Glutamatergic neuron (in vitro differentiated cells): ENCODE measurements around the gene LUC7L. TPM values are rescaled to one million over a fixed set of nuclear protein-coding genes. Genes with fewer than 3 reads are reported as not detected.
A peak's percentile ranks its signal among the peaks of the same experiment; 100 is the strongest.
"Not testable (repeated sequence)": the region's sequence is repeated elsewhere in the genome, so short reads cannot be mapped to it uniquely, and the experiment has no call there.

Experiments
- DNase-seq: peaks from one replicate; pipeline ENCODE4 v3.0.0; 2022
- H3K27ac Mint-ChIP-seq: one replicate; pipeline ENCODE4 v1.8.0; 2020; ENCODE audit warnings: mild to moderate bottlenecking, mixed read lengths, inconsistent platforms; ENCODE audit not compliant: unreplicated experiment
- H3K27me3 Mint-ChIP-seq: one replicate; pipeline ENCODE4 v1.8.0; 2020; ENCODE audit warnings: mild to moderate bottlenecking, moderate library complexity, mixed read lengths, inconsistent platforms; ENCODE audit not compliant: unreplicated experiment
- H3K36me3 Mint-ChIP-seq: one replicate; pipeline ENCODE4 v1.8.0; 2020; ENCODE audit warnings: mild to moderate bottlenecking, mixed read lengths, inconsistent platforms; ENCODE audit not compliant: unreplicated experiment
- H3K4me1 Mint-ChIP-seq: one replicate; pipeline ENCODE4 v1.8.0; 2020; ENCODE audit warnings: mild to moderate bottlenecking, low read depth, mixed read lengths, inconsistent platforms; ENCODE audit not compliant: unreplicated experiment
- H3K4me3 Mint-ChIP-seq: one replicate; pipeline ENCODE4 v1.8.0; 2020; ENCODE audit warnings: mild to moderate bottlenecking, mixed read lengths, inconsistent platforms; ENCODE audit not compliant: unreplicated experiment
- H3K9me3 Mint-ChIP-seq: one replicate; pipeline ENCODE4 v1.8.0; 2020; ENCODE audit warnings: mild to moderate bottlenecking, moderate library complexity, mixed read lengths, inconsistent platforms; ENCODE audit not compliant: unreplicated experiment
- total RNA-seq: library from RNA; stranded (reverse); fragmentation: NEBNext Ultra II Directional; extraction: Animal tissue kit (Norgen Biotek cat#: 25700); gene quantifications from one replicate; pipeline ENCODE4 v1.2.1, GENCODE V29; 2021; ENCODE audit not compliant: unreplicated experiment
- TF ChIP-seq, protein P1 (sequence below): fragments of 200-600 bp; sonication (generic); IDR thresholded peaks from one replicate; pipeline ENCODE4 v1.5.0; 2021; ENCODE audit not compliant: partially characterized antibody, unreplicated experiment

Gene LUC7L
- total RNA-seq, 1 donor from 2014 or later = 213 TPM

DNA sequence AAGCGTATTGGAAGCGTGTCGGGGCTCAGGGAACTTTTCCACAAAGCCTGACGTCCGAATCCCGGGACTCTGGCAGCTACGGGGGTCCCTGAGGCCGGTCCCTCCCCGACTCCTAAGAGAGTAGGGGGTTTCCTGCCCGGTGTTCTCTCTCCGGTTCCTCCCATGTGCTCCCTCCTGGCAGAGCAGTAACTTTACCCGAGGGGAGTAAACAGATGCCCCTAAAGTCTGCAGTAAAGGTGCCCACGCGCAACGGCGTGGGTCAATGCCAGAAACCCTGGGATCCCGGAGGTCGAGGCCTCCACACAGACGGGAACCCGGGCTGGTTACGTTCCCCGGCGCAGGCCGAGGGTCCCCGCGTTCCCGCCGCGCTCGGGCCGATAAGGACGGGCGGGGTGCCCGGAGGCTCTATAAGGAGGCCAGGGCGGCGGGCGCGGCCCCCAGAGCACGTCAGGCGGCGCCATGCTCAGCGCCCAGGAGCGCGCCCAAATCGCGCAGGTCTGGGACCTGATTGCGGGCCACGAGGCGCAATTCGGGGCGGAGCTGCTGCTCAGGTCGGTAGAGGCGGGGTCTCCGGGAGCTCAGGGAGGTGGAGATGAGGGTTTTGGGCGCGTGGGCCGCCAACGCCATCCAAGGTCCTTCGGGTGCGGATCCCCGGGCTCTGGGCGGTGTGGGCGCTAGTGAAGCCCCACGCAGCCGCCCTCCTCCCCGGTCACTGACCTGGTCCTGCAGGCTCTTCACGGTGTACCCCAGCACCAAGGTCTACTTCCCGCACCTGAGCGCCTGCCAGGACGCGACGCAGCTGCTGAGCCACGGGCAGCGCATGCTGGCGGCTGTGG is 63.5 kb downstream of the LUC7L start, which contains the start of gene HBM:
Gene HBM, plus strand, starts transcription at position 440 of the 836 bp plus-strand sequence. Its CDS starts 20 bp downstream, at position 460.
- H3K4me3 Mint-ChIP-seq = peak within 1 kb of the TSS; percentile 79
- TF ChIP-seq, protein P1, sequence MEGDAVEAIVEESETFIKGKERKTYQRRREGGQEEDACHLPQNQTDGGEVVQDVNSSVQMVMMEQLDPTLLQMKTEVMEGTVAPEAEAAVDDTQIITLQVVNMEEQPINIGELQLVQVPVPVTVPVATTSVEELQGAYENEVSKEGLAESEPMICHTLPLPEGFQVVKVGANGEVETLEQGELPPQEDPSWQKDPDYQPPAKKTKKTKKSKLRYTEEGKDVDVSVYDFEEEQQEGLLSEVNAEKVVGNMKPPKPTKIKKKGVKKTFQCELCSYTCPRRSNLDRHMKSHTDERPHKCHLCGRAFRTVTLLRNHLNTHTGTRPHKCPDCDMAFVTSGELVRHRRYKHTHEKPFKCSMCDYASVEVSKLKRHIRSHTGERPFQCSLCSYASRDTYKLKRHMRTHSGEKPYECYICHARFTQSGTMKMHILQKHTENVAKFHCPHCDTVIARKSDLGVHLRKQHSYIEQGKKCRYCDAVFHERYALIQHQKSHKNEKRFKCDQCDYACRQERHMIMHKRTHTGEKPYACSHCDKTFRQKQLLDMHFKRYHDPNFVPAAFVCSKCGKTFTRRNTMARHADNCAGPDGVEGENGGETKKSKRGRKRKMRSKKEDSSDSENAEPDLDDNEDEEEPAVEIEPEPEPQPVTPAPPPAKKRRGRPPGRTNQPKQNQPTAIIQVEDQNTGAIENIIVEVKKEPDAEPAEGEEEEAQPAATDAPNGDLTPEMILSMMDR = no peak
- H3K27me3 Mint-ChIP-seq = peaks cover 11% of the 10 kb centered on the region
- H3K9me3 Mint-ChIP-seq = peaks cover 9% of the 10 kb centered on the region
- H3K36me3 Mint-ChIP-seq = peaks cover 5% of the 10 kb centered on the region
- DNase-seq = no peak
- H3K4me1 Mint-ChIP-seq = peaks cover 5% of the 10 kb centered on the region
- peak within 1 kb of the TSS; percentile 82 for H3K27ac Mint-ChIP-seq

- H3K27ac Mint-ChIP-seq = no peak overlapping the region
- peaks cover 8% of the 10 kb centered on the region for H3K9me3 Mint-ChIP-seq
- H3K27me3 Mint-ChIP-seq = peaks cover 5% of the 10 kb centered on the region
- H3K36me3 Mint-ChIP-seq = peaks cover 5% of the 10 kb centered on the region
- H3K4me3 Mint-ChIP-seq = peak overlapping the region; percentile 75
- TF ChIP-seq, protein P1 = no peak
- no peak for DNase-seq
- peaks cover 5% of the 10 kb centered on the region for H3K4me1 Mint-ChIP-seq
These were observed 64.3 kb downstream of the LUC7L start for GRCh38 chr16:164827-165538.

DNA sequence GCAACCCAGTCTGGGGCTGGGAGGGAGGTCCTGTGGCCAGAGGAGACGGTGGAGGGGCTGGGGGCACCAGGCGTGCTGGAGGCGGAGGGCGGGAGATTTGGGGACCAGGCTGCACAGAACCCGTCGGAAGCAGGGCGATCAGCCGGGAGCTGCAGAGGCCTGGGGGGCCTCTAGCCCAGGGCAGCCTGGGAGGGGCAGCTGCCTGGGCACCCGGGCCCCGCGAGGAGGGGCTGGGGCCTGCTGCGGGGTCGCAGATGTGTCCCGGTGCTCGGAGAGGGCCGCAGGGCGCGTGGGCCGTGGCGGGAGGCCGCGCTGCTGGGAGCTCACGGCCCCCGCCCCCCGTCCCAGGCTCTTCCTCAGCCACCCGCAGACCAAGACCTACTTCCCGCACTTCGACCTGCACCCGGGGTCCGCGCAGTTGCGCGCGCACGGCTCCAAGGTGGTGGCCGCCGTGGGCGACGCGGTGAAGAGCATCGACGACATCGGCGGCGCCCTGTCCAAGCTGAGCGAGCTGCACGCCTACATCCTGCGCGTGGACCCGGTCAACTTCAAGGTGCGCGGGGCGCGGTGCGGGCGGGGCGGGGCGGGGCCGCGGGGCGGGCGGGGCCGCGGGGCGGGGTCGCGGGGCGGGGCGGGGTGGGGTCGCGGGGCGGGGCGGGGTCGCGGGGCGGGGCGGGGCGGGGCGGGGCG is 65.0 kb downstream of the LUC7L start:
- not testable (repeated sequence) for H3K27me3 Mint-ChIP-seq, H3K4me3 Mint-ChIP-seq, H3K4me1 Mint-ChIP-seq, DNase-seq, H3K27ac Mint-ChIP-seq, H3K36me3 Mint-ChIP-seq
- peaks cover 11% of the 10 kb centered on the region for H3K9me3 Mint-ChIP-seq

- Mint-ChIP-seq H3K27me3 (peaks cover 10% of the 10 kb centered on the region), H3K9me3 (peaks cover 14% of the 10 kb centered on the region), H3K4me1 (peaks cover 11% of the 10 kb centered on the region)
- not testable (repeated sequence) for DNase-seq, H3K36me3 Mint-ChIP-seq, H3K4me3 Mint-ChIP-seq, H3K27ac Mint-ChIP-seq
These were observed 65.6 kb downstream of the LUC7L start for GRCh38 chr16:163696-164095.

DNA sequence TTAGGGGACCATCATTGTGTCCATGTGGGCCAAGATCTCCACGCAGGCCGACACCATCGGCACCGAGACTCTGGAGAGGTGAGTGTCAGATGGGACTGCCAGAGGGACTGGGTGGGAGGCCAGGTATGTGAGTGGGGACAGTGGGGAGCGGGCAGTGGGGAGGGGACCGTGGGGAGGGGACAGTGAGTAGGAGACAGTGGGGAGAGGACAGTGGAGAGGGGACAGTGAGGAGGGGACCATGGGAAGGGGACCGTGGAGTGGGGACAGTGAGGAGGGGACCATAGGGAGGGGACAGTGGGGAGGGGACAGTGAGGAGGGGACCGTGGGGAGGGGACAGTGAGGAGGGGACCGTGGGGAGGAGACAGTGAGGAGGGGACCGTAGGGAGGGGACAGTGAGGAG is 66.1 kb downstream of the LUC7L start:
- not testable (repeated sequence) for H3K4me3 Mint-ChIP-seq, H3K36me3 Mint-ChIP-seq, H3K27ac Mint-ChIP-seq, DNase-seq
- Mint-ChIP-seq H3K27me3 (peaks cover 10% of the 10 kb centered on the region), H3K4me1 (peaks cover 11% of the 10 kb centered on the region), H3K9me3 (peaks cover 14% of the 10 kb centered on the region)

- H3K27me3 Mint-ChIP-seq = peaks cover 10% of the 10 kb centered on the region
- H3K9me3 Mint-ChIP-seq = peaks cover 14% of the 10 kb centered on the region
- H3K36me3 Mint-ChIP-seq = peaks cover 5% of the 10 kb centered on the region
- TF ChIP-seq, protein P1 = no peak
- DNase-seq = no peak
- H3K4me1 Mint-ChIP-seq = peaks cover 11% of the 10 kb centered on the region
- H3K4me3 Mint-ChIP-seq = no peak overlapping the region
- H3K27ac Mint-ChIP-seq = no peak overlapping the region
These were observed 66.8 kb downstream of the LUC7L start for GRCh38 chr16:162271-162991.
